Natural killer cell treated with Interleukin-12 subunit alpha and Interleukin-12 subunit beta and Interleukin-15 and Interleukin-18, amount 100 ng/mL, for 72 hours (primary cell): ENCODE data around the gene DNAJC8. TPM values are rescaled to one million over a fixed set of nuclear protein-coding genes. Genes with fewer than 3 reads are reported as not detected.

Experiments used
- ATAC-seq, 2 donors: fragments of 150-1000 bp; cut with Tn5 transposase in 1 of 2; sonication (Bioruptor Pico), chemical (Tn5 transposase) in 1 of 2; 2 replicates each; pipeline ENCODE4 v1.10.0; 2021
- DNase-seq: peaks from one replicate; pipeline ENCODE4 v3.0.0; 2022; ENCODE audit warnings: low spot score
- H3K27ac Mint-ChIP-seq, 2 donors: 1 replicate in 1 of 2; 2 replicates in 1 of 2; pipeline ENCODE4 v1.8.0; 2022; ENCODE audit warnings: mixed read lengths in 2 of 2, mild to moderate bottlenecking in 1 of 2, moderate library complexity in 1 of 2
- H3K27me3 Mint-ChIP-seq, 2 donors: 1 replicate in 1 of 2; 2 replicates in 1 of 2; pipeline ENCODE4 v1.8.0; 2022; ENCODE audit warnings: mixed read lengths in 2 of 2
- H3K36me3 Mint-ChIP-seq: one replicate; pipeline ENCODE4 v1.8.0; 2022; ENCODE audit warnings: mixed read lengths
- H3K4me1 Mint-ChIP-seq, 2 donors: 1 replicate in 1 of 2; 2 replicates in 1 of 2; pipeline ENCODE4 v1.8.0; 2022; ENCODE audit warnings: low read depth in 2 of 2, mixed read lengths in 2 of 2, mild to moderate bottlenecking in 1 of 2
- H3K4me3 Mint-ChIP-seq: one replicate; pipeline ENCODE4 v1.8.0; 2022; ENCODE audit warnings: mixed read lengths
- H3K9me3 Mint-ChIP-seq: 2 replicates; pipeline ENCODE4 v1.8.0; 2022; ENCODE audit warnings: mixed read lengths
- total RNA-seq, 2 donors: library from RNA; stranded (reverse); gene quantifications; one replicate each; pipeline ENCODE4 v1.2.3, GENCODE V29; 2022

DNAJC8 gene
- total RNA-seq, 2 donors from 2014 or later: 62.8 to 103 TPM

DNA sequence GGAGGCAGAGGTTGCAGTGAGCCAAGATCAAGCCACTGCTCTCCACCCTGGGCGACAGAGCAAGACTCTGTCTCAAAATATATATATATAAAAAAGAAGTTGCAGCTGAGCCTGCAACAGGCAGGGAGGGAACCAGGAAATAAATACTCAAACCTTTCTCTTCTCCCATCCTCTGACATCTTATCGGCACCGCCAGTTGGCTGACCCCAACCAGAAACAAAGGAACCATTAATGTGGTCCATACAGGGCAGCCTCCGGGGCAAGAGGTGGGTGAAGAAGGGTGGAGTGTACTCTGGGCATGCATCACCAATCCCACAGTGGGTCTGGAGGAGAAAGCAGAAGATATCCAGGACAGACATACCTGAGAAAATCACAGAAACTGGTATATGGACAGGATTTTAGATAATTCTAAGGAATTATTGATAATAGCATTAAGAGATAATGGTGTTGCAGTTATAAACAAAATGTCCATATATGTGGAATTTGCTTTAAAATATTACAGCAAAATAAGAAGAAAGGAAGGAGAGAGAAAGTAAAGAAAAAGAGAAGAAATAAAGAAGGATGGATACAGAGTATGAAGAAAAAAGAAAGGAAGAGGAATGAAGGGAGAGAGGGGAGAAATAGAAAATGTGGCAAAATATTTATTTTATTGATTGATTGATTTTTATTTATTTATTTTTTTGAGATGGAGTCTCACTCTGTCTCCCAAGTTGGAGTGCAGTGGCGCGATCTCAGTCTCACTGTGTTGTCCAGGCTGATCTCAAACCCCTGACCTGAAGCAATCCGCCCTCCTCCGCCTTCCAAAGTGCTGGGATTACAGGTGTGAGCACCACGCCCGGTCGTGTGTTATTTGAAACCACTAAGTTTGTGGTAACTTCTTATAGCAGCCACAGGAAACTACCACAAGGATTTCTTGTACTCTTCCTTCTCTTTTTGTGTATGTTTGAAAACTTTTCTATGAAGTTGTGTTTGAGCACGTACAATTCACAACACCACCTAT lies 52.2 kb downstream of the DNAJC8 start:
- no peak for ATAC-seq
- DNase-seq: no peak
- Mint-ChIP-seq H3K4me3 (peak overlapping the region; percentile 8), H3K27ac (peak overlapping the region in 1 of 2 donors; percentile 69), H3K4me1 (peaks cover 20 to 22% of the 10 kb centered on the region in 2 donors), H3K36me3 (no peaks in the 10 kb centered on the region), H3K9me3 (no peaks in the 10 kb centered on the region), H3K27me3 (peaks cover 8 to 12% of the 10 kb centered on the region in 2 donors)

DNA sequence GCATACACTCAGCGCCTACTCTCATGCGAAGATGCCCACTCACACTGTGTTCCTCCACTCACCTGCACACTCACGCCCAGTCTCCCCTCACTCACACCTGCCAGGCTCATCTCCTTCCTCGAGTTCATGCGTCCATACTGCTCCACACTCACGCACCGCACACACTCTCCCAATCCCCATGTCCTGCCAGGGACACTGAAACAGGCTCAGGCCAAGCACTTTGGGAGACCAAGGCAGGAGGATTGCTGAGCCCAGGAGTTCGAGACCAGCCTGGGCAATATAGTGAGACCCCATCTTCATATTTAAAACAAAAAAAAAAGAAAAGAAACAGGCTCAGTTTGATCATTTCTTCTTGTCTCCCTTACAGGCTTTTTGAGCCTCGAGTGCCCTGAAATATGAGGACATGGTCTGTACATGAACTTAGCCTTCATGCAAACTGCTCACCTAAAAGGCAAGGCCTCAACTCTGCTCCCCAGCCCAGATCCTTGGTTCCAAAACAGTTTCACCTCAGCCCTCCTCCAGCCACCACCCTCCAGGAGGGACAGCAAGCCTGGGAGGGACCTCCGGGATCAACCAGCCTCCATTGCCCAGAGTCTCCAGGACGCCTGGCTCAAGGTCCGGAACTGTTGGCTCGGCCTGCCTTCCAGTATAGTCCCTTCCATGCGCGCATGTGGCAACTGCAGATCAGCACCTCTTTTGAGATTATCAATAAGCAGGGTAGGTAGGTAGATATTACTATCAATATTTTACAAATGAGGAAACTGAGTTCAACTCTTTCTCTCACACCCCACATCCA lies 53.9 kb downstream of the DNAJC8 start:
- no peak overlapping the region for H3K4me3 Mint-ChIP-seq
- H3K27ac Mint-ChIP-seq: peak overlapping the region in 1 of 2 donors; percentile 74
- no peaks in the 10 kb centered on the region for H3K9me3 Mint-ChIP-seq
- peaks cover 8 to 12% of the 10 kb centered on the region in 2 donors for H3K27me3 Mint-ChIP-seq
- H3K36me3 Mint-ChIP-seq: no peaks in the 10 kb centered on the region
- no peak for ATAC-seq
- no peak for DNase-seq
- peaks cover 27 to 30% of the 10 kb centered on the region in 2 donors for H3K4me1 Mint-ChIP-seq

DNA sequence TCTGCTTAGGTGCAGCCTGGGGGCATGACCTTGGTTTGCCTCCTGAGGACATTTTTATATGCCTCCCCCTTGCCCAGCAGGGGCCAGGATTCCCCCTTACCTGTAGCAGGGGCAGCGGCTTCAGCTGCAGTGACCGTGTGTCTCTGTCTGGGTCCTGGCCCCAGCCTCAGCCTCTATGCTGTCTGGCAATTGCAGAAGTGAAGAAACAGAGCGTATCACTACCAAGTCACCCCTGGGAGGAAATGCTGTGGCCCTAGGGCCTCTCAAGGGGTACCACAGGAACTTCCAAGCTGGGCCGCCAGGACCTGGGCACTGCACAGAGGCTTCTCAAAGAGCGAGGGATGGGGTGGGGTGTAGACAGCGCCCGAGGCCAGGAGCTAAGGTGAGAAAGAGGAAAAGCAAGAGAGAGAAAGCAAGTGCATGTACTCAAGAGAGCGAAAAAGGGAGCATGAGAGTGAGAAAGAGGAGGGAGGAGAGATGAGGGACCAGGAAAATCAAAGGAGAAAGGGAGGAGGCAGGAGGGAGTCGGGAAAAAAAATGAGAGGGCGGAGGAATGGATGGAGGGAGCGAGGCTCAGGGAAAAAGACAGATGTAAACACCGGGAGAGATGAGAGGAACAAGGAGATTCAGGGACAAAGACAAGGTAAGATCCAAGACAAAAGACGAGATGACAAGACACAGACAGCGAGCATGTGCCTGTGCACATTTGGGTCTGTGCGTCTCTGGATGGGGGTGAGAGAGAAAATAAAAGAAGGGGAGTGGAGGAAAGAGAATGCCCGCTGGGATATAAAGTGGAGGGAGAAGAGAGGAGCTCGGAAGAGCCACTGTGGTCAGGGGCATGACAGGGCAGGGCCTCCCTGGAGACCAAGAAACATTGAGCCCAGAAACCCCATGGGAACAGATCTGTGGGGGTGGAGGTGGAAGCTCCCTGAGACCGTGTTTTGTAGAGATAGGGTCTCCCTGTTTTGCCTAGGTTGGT lies 56.0 kb downstream of the DNAJC8 start, which contains the start of gene PTAFR:
Gene PTAFR (minus strand): TSS at position 199 of the 979 bp plus-strand sequence. CDS start 25,669 bp downstream, outside the sequence.
- H3K4me3 Mint-ChIP-seq: peak within 1 kb of the TSS; percentile 2
- ATAC-seq: peak in 1 of 2 donors; percentile 22

DNA sequence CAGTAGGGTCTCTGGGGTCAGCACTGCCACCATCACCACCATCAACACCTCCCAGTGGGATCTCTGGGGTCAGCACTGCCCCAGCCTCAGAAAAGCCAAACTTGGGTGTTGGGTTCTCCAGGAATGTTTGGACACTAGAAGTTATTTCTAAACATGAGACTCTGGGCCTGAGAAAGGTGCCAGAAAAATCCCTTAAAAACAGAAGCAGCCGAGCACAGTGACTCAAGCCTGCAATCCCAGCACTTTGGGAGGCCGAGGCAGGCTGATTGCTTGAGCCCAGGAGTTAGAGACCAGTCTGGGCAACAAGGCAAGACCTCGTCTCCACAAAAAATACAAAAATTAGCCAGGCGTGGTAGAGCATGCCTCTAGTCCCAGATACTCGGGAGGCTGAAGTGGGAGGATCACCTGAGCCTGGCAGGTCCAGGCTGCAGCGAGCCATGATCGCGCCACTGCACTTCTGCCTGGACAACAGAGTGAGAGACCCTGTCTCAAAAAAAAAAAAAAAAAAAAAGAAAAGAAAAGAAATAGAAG lies 56.8 kb downstream of the DNAJC8 start:
- DNase-seq: no peak

More for the DNA sequence above, 56.0 kb downstream of the DNAJC8 start, which contains the start of gene PTAFR:
- no peaks in the 10 kb centered on the region for H3K9me3 Mint-ChIP-seq
- no peak for DNase-seq
- H3K27ac Mint-ChIP-seq: peak within 1 kb of the TSS in 1 of 2 donors; percentile 86
- peaks cover 43 to 49% of the 10 kb centered on the region in 2 donors for H3K4me1 Mint-ChIP-seq
- H3K27me3 Mint-ChIP-seq: peaks cover 8 to 12% of the 10 kb centered on the region in 2 donors
- H3K36me3 Mint-ChIP-seq: no peaks in the 10 kb centered on the region

DNA sequence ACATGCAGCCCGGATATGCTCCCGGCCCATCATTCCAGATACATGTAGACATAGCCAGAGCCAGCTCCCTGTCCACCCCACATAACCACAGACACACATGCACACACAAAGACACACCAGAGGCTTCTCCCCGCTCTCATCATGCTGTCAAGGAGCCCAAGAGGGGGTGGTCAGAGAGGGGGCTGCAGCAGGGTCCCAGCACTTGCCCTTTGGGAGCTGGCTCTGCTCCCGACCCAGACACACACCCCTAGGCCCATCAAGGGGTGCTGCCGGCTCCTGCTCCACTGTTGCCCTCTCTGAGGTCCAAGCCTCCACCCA lies 58.9 kb downstream of the DNAJC8 start:
- ATAC-seq (no peak), DNase-seq (no peak)
- H3K27ac Mint-ChIP-seq: peak overlapping the region; percentile 56 to 86
- H3K4me3 Mint-ChIP-seq: peak overlapping the region; percentile 62
- H3K36me3 Mint-ChIP-seq: no peaks in the 10 kb centered on the region
- no peaks in the 10 kb centered on the region for H3K9me3 Mint-ChIP-seq
- H3K4me1 Mint-ChIP-seq: peaks cover 56 to 59% of the 10 kb centered on the region in 2 donors
- H3K27me3 Mint-ChIP-seq: peaks cover 8 to 12% of the 10 kb centered on the region in 2 donors

More for the DNA sequence above, 56.8 kb downstream of the DNAJC8 start:
- H3K4me3 Mint-ChIP-seq: no peak overlapping the region
- peak overlapping the region in 1 of 2 donors; percentile 86 for H3K27ac Mint-ChIP-seq
- peaks cover 47 to 54% of the 10 kb centered on the region in 2 donors for H3K4me1 Mint-ChIP-seq
- H3K9me3 Mint-ChIP-seq: no peaks in the 10 kb centered on the region
- peaks cover 8 to 12% of the 10 kb centered on the region in 2 donors for H3K27me3 Mint-ChIP-seq
- H3K36me3 Mint-ChIP-seq: no peaks in the 10 kb centered on the region
- ATAC-seq: no peak

DNA sequence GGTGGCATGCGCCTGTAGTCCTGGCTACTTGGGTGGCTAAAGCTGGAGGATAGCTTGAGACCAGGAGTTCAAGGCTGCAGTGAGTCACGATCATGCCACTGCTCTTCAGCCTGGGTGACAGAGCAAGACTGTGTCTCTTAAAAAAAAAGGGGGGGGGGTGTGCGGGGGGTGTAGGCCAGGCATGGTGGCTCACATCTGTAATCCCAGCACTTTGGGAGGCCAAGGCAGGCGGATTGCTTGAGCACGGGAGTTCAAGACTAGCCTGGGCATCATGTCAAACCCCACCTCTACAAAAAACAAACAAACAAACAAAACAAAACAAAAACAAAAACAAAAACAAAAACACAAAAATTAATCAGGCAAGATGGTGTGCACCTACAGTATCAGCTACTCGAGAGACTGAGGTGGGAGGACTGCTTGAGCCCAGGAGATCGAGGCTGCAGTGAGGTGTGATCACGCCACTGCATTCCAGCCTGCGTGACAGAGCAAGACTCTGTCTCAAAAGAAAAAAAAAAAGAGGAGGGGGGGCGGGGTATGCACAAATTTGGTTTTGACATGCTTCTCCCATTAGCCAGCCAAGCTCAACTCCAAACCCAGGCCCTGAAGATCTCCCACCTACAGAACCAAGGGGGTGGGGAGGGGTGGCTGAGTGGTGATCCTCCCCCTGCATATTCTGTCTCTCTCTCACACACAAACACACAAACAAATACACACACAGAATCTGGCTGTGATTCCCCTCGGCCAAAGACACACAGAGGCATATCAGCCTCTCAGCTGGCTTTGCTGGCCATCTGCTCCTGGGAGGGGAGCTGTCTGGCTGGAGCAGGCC lies 59.5 kb downstream of the DNAJC8 start:
- Mint-ChIP-seq H3K9me3 (no peaks in the 10 kb centered on the region), H3K36me3 (no peaks in the 10 kb centered on the region), H3K4me1 (peaks cover 58 to 65% of the 10 kb centered on the region in 2 donors), H3K4me3 (peak overlapping the region; percentile 73), H3K27me3 (peaks cover 8 to 9% of the 10 kb centered on the region in 2 donors), H3K27ac (peak overlapping the region; percentile 56 to 86)
- DNase-seq (no peak), ATAC-seq (no peak)

DNA sequence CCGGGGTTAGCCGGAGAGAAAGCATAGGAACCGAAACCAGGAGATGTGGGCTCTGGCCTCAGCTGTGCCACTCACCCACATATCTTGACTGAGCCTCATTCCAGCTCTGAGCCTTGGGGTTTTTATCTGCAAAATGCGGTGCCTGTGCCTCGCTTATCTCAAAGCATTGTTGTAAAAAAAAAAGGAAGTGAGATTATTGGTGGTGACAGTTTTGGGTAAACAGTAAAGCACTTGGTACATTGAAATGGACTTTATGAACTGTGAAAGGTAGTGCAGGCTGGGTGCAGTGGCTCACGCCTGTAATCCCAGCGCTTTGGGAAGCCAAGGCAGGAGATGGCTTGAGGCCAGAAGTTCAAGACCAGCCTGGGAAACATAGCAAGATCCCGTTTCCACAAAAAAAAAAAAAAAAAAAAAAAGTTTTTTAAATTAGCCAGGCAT lies 60.1 kb downstream of the DNAJC8 start:
- ATAC-seq (peak; percentile 66), DNase-seq (no peak)
- peaks cover 60 to 68% of the 10 kb centered on the region in 2 donors for H3K4me1 Mint-ChIP-seq
- peaks cover 8 to 9% of the 10 kb centered on the region in 2 donors for H3K27me3 Mint-ChIP-seq
- peak overlapping the region; percentile 73 for H3K4me3 Mint-ChIP-seq
- H3K9me3 Mint-ChIP-seq: no peaks in the 10 kb centered on the region
- H3K36me3 Mint-ChIP-seq: no peaks in the 10 kb centered on the region
- H3K27ac Mint-ChIP-seq: peak overlapping the region; percentile 63 to 86

DNA sequence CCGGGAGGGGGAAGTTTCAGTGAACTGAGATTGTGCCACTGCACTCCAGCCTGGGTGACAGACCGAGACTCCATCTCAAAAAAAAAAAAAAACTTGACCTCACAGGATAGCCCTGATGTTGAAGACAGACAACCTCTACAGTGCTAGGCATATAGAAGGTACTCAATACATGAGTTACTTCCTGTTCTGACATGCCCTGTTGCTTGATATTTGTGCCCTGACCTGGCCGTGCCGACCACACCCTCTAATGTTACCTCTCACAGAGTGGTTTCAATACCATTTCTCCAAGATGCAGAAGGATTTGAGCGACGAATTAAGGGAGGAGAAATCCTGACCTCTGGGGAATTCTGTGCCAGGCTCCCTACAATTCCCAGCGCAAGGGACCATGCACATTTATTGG lies 61.6 kb downstream of the DNAJC8 start:
- H3K9me3 Mint-ChIP-seq: no peaks in the 10 kb centered on the region
- DNase-seq (no peak), ATAC-seq (no peak)
- peak overlapping the region; percentile 16 to 86 for H3K27ac Mint-ChIP-seq
- no peaks in the 10 kb centered on the region for H3K36me3 Mint-ChIP-seq
- H3K4me1 Mint-ChIP-seq: peaks cover 54 to 67% of the 10 kb centered on the region in 2 donors
- H3K27me3 Mint-ChIP-seq: no peaks in the 10 kb centered on the region
- H3K4me3 Mint-ChIP-seq: peak overlapping the region; percentile 18

DNA sequence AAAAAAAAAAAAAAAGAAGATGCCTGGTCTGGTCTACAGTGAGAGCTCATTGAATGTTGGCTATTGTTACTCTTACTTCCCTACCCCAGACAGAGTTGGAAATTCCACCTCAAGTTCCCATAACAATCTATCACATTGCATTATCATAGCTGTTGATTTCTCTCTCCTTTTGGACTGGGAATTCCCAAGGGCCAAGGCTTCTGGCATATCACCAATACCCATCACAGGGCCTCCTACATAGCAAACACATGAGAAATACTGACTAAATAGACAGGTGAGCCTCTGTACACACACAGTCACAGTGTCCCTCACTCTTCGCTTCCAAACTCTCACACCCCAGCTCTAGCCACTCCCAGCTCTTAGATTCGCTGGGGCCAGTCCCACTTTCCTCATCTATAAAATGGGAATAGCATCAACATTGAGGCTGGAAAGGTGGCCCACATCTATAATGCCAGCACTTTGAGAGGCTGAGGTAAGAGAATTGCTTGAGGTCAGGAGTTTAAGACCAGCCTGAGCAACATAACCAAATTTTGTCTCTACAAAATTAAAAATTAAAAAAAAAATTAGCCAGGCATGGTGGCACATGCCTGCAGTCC lies 62.7 kb downstream of the DNAJC8 start:
- Mint-ChIP-seq H3K4me3 (peak overlapping the region; percentile 63), H3K27ac (peak overlapping the region; percentile 82 to 91), H3K36me3 (no peaks in the 10 kb centered on the region), H3K27me3 (no peaks in the 10 kb centered on the region), H3K4me1 (peaks cover 57 to 67% of the 10 kb centered on the region in 2 donors), H3K9me3 (no peaks in the 10 kb centered on the region)
- ATAC-seq (no peak), DNase-seq (no peak)

DNA sequence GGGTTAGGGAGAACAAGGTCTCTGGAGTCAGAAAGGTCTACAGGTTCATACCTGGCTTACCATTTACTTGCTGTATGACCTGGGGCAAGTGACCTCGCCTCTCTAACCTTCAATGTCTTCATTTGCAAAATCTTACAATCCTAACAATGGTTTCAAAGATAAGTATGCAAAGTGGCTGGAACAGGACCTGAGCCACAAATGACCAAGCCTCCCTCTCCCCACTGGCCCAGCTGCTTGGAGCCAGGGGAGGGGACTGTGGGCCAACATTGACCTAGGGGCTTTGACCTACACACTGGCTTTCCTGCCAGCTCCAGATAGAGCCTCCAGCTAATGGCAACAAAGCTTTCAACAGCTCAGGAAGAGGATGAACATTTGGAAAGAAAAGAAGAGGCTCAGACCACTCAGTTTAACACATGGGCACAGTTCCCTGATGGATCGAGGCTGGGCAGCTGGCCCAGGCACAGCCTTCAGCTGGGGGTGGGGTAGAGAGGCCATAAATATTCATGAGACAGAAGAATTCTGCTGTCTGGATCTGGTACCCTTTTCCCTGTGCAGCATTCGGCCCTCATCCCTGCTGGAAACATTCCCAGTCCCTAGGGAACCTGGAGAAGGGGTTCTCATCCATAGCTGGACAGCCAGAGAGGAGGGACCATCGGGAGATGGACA lies 69.2 kb downstream of the DNAJC8 start:
- H3K27ac Mint-ChIP-seq: no peak overlapping the region
- no peaks in the 10 kb centered on the region for H3K27me3 Mint-ChIP-seq
- H3K9me3 Mint-ChIP-seq: no peaks in the 10 kb centered on the region
- H3K36me3 Mint-ChIP-seq: no peaks in the 10 kb centered on the region
- DNase-seq (no peak), ATAC-seq (no peak)
- H3K4me3 Mint-ChIP-seq: no peak overlapping the region
- H3K4me1 Mint-ChIP-seq: peaks cover 30 to 35% of the 10 kb centered on the region in 2 donors

DNA sequence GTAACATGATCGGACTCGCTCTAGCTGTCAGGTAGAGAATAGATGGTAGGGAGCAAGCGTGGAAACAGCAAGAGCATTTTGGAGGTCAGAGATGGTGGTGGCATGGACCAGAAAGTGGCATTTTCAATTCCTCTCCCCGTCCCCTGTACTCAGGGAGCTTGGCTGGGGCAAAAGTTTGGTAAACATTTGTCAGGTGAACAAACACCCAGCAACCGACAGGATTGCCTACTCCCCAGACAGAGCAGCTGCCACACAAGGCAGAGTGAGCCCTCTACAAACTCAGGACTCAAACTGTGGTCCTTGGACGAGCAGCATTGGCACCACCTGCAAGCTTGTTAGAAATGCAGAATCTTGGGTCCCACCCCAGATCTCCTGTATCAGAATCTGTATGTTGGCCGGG lies 70.7 kb downstream of the DNAJC8 start:
- peak overlapping the region; percentile 26 to 42 for H3K27ac Mint-ChIP-seq
- ATAC-seq: no peak
- peaks cover 28 to 29% of the 10 kb centered on the region in 2 donors for H3K4me1 Mint-ChIP-seq
- H3K4me3 Mint-ChIP-seq: no peak overlapping the region
- no peak for DNase-seq
- H3K36me3 Mint-ChIP-seq: no peaks in the 10 kb centered on the region
- H3K9me3 Mint-ChIP-seq: no peaks in the 10 kb centered on the region
- no peaks in the 10 kb centered on the region for H3K27me3 Mint-ChIP-seq
